K562 (cell line): ENCODE results near the gene IRF1. TPM values are rescaled to one million over a fixed set of nuclear protein-coding genes. Genes with fewer than 3 reads are reported as not detected.

Source experiments
- BDP1 ChIP-seq: IDR thresholded peaks from 3 replicates; pipeline ENCODE4 v1.6.1; 2011; ENCODE audit not compliant: insufficient read length, insufficient read depth
- GABPB2 ChIP-seq: fragments of 250-450 bp; sonication (Bioruptor Pico); conservative IDR thresholded peaks from 2 replicates; pipeline ENCODE4 v1.5.1; 2021; ENCODE audit warnings: mild to moderate bottlenecking
- MED1 ChIP-seq: sonication (generic); formaldehyde crosslinking; IDR thresholded peaks from 2 replicates; pipeline ENCODE4 v1.8.1; 2023; ENCODE audit warnings: missing genetic modification reagents, borderline replicate concordance
- NEUROD1 ChIP-seq: fragments of 150-350 bp; IDR thresholded peaks from 2 replicates; pipeline ENCODE4 v1.6.1; 2014; ENCODE audit warnings: borderline replicate concordance, low read length, low read depth; ENCODE audit not compliant: partially characterized antibody
- NFXL1 ChIP-seq: fragments of 450-650 bp; formaldehyde crosslinking; IDR thresholded peaks from 2 replicates; pipeline ENCODE4 v1.4.0; 2021; ENCODE audit warnings: mild to moderate bottlenecking
- POU5F1 ChIP-seq: fragments of 150-350 bp; IDR thresholded peaks from 2 replicates; pipeline ENCODE4 v1.6.1; 2014; ENCODE audit warnings: borderline replicate concordance, low read length, low read depth, mild to moderate bottlenecking; ENCODE audit not compliant: partially characterized antibody
- RAD21 ChIP-seq, 2 experiments: fragments of 250-450 bp in 1 of 2; fragments of 450-650 bp in 1 of 2; sonication (Bioruptor Pico) in 1 of 2; formaldehyde crosslinking in 1 of 2; IDR thresholded peaks in 1 of 2; conservative IDR thresholded peaks in 1 of 2; 2 replicates each; pipeline versions ENCODE4 v1.4.0 to v1.8.0; 2020 to 2022; ENCODE audit warnings: mild to moderate bottlenecking in 2 of 2, moderate library complexity in 1 of 2
- SLC30A9 ChIP-seq: fragments of 250-450 bp; sonication (Bioruptor Pico); IDR thresholded peaks from 2 replicates; pipeline ENCODE4 v1.8.0; 2022; ENCODE audit warnings: mild to moderate bottlenecking, moderate library complexity
- XRCC3 ChIP-seq: fragments of 450-650 bp; IDR thresholded peaks from 2 replicates; pipeline ENCODE4 v1.6.1; 2017; ENCODE audit warnings: mild to moderate bottlenecking, moderate library complexity
- ZHX1 ChIP-seq: fragments of 150-350 bp; conservative IDR thresholded peaks from 2 replicates; pipeline ENCODE4 v1.6.1; 2014; ENCODE audit warnings: low read length
- ZKSCAN1 ChIP-seq: fragments of 150-350 bp; IDR thresholded peaks from 2 replicates; pipeline ENCODE4 v1.6.1; 2016; ENCODE audit warnings: low read depth, low read length
- ZNF174 ChIP-seq: fragments of 250-450 bp; sonication (Bioruptor Pico); IDR thresholded peaks from 2 replicates; pipeline ENCODE4 v1.4.0; 2020; ENCODE audit warnings: mild to moderate bottlenecking
- ZNF280B ChIP-seq: fragments of 250-450 bp; sonication (Bioruptor Pico); IDR thresholded peaks from 2 replicates; pipeline ENCODE4 v1.5.1; 2021; ENCODE audit warnings: mild to moderate bottlenecking
- ZNF41 ChIP-seq: fragments of 250-450 bp; sonication (Bioruptor Pico); conservative IDR thresholded peaks from 2 replicates; pipeline ENCODE4 v1.4.0; 2020; ENCODE audit warnings: mild to moderate bottlenecking
- polyA plus RNA-seq, 8 experiments: library from polyadenylated mRNA; depleted of rRNA in 4 of 8; stranded (reverse) in 5 of 8; unstranded in 3 of 8; fragments of >200 nt; fragmentation: Nextera tagmentation in 2 of 8; fragmentation: Illumina TruSeq in 1 of 8; extraction: Ambion mirVana in 2 of 8; extraction: Trizol in 1 of 8; gene quantifications; 2 replicates each; pipeline versions ENCODE4 v1.2.1 to v1.2.3, GENCODE V29; 2011 to 2014; ENCODE audit warnings: inconsistent platforms in 1 of 8, missing spikeins in 1 of 8
- total RNA-seq, 7 experiments: library from RNA; depleted of rRNA in 6 of 7; stranded (reverse); fragments of >200 nt in 6 of 7; fragmentation: Illumina TruSeq in 2 of 7; extraction: Trizol in 2 of 7; gene quantifications; 2 replicates each; pipeline versions ENCODE4 v1.2.1 to v1.2.3, GENCODE V29; 2011 to 2021; ENCODE audit warnings: low replicate concordance in 1 of 7
- TF ChIP-seq, protein P1 (sequence below): fragments of 450-650 bp; conservative IDR thresholded peaks from 2 replicates; pipeline ENCODE4 v1.6.1; 2016; ENCODE audit warnings: missing genetic modification characterization, low read depth, mild to moderate bottlenecking, missing compliant biosample characterization, moderate library complexity
- TF ChIP-seq, protein P2 (sequence below): fragments of 250-450 bp; sonication (Bioruptor Pico); IDR thresholded peaks from 2 replicates; pipeline ENCODE4 v1.4.0; 2020; ENCODE audit warnings: mild to moderate bottlenecking, moderate library complexity
- TF ChIP-seq, protein P3 (sequence below): sonication (generic); formaldehyde crosslinking; IDR thresholded peaks from 2 replicates; pipeline ENCODE4 v1.8.0; 2022; ENCODE audit warnings: missing genetic modification reagents, mild to moderate bottlenecking, moderate library complexity, borderline replicate concordance
- TF ChIP-seq, protein P4 (sequence below), 2 experiments: fragments of 450-650 bp; conservative IDR thresholded peaks; 2 replicates each; pipeline ENCODE4 v1.6.1; 2017; ENCODE audit warnings: mild to moderate bottlenecking in 2 of 2, moderate library complexity in 2 of 2

The IRF1 gene
- total and polyA plus RNA-seq, 9 of the 15 experiments (the other 6 are each of a cell fraction or from before 2014, with no cell fraction given), result 1.1 to 12.3 (median 5.9) TPM

DNA sequence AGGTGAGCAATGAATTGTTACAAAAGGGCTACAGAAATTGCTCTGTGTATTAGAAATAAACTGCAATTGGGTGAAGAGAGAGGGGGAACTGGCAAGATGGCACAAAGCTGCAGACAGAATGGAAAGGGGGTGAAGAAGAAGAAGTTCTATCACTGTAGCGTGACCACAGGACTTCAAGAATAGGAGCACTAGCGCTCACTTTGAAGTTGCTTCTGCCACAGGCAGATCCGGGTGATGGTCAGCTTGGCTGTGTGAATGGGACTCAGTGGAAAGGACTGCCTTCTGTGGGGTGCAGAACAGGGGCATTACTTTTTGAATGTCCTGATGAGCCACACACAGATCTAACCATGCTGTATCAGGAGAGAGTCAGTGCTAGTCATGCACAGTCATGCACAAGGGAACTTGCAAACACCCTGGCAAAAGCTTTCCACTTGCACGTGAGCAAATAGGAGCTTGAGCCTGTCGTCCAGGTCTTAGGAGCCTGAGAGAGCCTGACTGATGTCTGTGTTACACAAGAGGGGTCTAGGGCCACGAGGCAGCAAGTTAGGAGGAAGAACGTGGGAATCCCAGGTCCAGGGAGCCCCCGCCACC, 36.5 kb upstream of the IRF1 start (continued):
- TF ChIP-seq, protein P1, sequence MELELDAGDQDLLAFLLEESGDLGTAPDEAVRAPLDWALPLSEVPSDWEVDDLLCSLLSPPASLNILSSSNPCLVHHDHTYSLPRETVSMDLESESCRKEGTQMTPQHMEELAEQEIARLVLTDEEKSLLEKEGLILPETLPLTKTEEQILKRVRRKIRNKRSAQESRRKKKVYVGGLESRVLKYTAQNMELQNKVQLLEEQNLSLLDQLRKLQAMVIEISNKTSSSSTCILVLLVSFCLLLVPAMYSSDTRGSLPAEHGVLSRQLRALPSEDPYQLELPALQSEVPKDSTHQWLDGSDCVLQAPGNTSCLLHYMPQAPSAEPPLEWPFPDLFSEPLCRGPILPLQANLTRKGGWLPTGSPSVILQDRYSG (tag), result no peak
- TF ChIP-seq, protein P2, sequence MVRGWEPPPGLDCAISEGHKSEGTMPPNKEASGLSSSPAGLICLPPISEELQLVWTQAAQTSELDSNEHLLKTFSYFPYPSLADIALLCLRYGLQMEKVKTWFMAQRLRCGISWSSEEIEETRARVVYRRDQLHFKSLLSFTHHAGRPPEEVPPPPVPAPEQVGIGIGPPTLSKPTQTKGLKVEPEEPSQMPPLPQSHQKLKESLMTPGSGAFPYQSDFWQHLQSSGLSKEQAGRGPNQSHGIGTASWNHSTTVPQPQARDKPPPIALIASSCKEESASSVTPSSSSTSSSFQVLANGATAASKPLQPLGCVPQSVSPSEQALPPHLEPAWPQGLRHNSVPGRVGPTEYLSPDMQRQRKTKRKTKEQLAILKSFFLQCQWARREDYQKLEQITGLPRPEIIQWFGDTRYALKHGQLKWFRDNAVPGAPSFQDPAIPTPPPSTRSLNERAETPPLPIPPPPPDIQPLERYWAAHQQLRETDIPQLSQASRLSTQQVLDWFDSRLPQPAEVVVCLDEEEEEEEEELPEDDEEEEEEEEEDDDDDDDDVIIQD (CRISPR knock-in tag), result no peak
- TF ChIP-seq NFXL1, result 0 out of 2 replicates have a peak, but pooled peaks have one; percentile 60
- no peak for TF ChIP-seq ZNF174 (CRISPR knock-in tag)
- no peak for TF ChIP-seq MED1 (CRISPR knock-in tag)
- TF ChIP-seq BDP1, result no peak
- no peak for TF ChIP-seq ZNF280B (CRISPR knock-in tag)
- TF ChIP-seq ZNF41, result no peak
- no peak for TF ChIP-seq SLC30A9 (CRISPR knock-in tag)
- TF ChIP-seq XRCC3, result no peak
- no peak for TF ChIP-seq NEUROD1
- no peak for TF ChIP-seq ZHX1
- TF ChIP-seq, protein P3, sequence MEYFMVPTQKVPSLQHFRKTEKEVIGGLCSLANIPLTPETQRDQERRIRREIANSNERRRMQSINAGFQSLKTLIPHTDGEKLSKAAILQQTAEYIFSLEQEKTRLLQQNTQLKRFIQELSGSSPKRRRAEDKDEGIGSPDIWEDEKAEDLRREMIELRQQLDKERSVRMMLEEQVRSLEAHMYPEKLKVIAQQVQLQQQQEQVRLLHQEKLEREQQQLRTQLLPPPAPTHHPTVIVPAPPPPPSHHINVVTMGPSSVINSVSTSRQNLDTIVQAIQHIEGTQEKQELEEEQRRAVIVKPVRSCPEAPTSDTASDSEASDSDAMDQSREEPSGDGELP, result no peak
- no peak for TF ChIP-seq ZKSCAN1
- TF ChIP-seq, protein P4, sequence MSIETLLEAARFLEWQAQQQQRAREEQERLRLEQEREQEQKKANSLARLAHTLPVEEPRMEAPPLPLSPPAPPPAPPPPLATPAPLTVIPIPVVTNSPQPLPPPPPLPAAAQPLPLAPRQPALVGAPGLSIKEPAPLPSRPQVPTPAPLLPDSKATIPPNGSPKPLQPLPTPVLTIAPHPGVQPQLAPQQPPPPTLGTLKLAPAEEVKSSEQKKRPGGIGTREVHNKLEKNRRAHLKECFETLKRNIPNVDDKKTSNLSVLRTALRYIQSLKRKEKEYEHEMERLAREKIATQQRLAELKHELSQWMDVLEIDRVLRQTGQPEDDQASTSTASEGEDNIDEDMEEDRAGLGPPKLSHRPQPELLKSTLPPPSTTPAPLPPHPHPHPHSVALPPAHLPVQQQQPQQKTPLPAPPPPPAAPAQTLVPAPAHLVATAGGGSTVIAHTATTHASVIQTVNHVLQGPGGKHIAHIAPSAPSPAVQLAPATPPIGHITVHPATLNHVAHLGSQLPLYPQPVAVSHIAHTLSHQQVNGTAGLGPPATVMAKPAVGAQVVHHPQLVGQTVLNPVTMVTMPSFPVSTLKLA (conservative IDR thresholded peaks at IDR 0.05), result peak in 1 of 2 experiments; percentile 1; a peak in 1 of 4 replicates
- no peak; a peak in 1 of 4 replicates for TF ChIP-seq RAD21 (CRISPR knock-in tag; conservative IDR thresholded peaks at IDR 0.05 in 1 of 2, IDR thresholded peaks at IDR 0.05 in 1 of 2)
- TF ChIP-seq POU5F1, result no peak
- TF ChIP-seq GABPB2 (CRISPR knock-in tag), result no peak
